GM23338 (cell line): Measurements from ENCODE around the gene ITGB3. TPM values are rescaled to one million over a fixed set of nuclear protein-coding genes. Genes with fewer than 3 reads are reported as not detected.

Source experiments
- ATAC-seq: fragments of 200-7000 bp; cut with Tn5 transposase; 3 replicates; pipeline ENCODE4 v1.9.1; 2020
- DNase-seq: peaks from one replicate; pipeline ENCODE4 v3.0.0-alpha.2; 2015; ENCODE audit warnings: low spot score
- H2AFZ ChIP-seq: fragments of 200-600 bp; sonication (generic); 2 replicates; pipeline ENCODE4 v1.8.0; 2016; ENCODE audit warnings: antibody characterized with exemption, mild to moderate bottlenecking, moderate library complexity
- H3F3A ChIP-seq: fragments of 200-600 bp; sonication (generic); replicated peaks from 2 replicates; pipeline ENCODE4 v1.8.0; 2017; ENCODE audit warnings: antibody characterized with exemption, mixed run types, low read depth
- H3K27ac ChIP-seq: fragments of 200-600 bp; sonication (generic); 2 replicates; pipeline ENCODE4 v1.6.1; 2016; ENCODE audit warnings: low read depth
- H3K27me3 ChIP-seq: fragments of 200-600 bp; sonication (generic); 2 replicates; pipeline ENCODE4 v1.8.0; 2016; ENCODE audit warnings: mild to moderate bottlenecking, mixed run types, moderate library complexity; ENCODE audit not compliant: insufficient read depth
- H3K36me3 ChIP-seq: fragments of 200-600 bp; sonication (generic); 2 replicates; pipeline ENCODE4 v1.8.0; 2016; ENCODE audit warnings: mild to moderate bottlenecking; ENCODE audit not compliant: insufficient read depth
- H3K4me1 ChIP-seq: fragments of 200-600 bp; sonication (generic); 2 replicates; pipeline ENCODE4 v1.8.0; 2016; ENCODE audit warnings: mild to moderate bottlenecking, moderate library complexity; ENCODE audit not compliant: insufficient read depth
- H3K4me2 ChIP-seq: fragments of 200-600 bp; sonication (generic); 2 replicates; pipeline ENCODE4 v1.7.1; 2017; ENCODE audit warnings: mixed run types
- H3K4me3 ChIP-seq: fragments of 200-600 bp; sonication (generic); 2 replicates; pipeline ENCODE4 v1.6.1; 2016; ENCODE audit warnings: mixed run types
- H3K79me2 ChIP-seq: fragments of 200-600 bp; sonication (generic); replicated peaks from 2 replicates; pipeline ENCODE4 v1.8.0; 2017; ENCODE audit warnings: mild to moderate bottlenecking; ENCODE audit not compliant: insufficient read depth
- H3K9me2 ChIP-seq: fragments of 200-600 bp; sonication (generic); 2 replicates; pipeline ENCODE4 v1.8.0; 2017; ENCODE audit not compliant: insufficient read depth
- H4K20me1 ChIP-seq: fragments of 200-600 bp; sonication (generic); replicated peaks from 2 replicates; pipeline ENCODE4 v1.8.0; 2017; ENCODE audit warnings: mild to moderate bottlenecking; ENCODE audit not compliant: insufficient read depth
- H3K27ac Mint-ChIP-seq: 2 replicates; pipeline ENCODE4 v1.8.0; 2020; ENCODE audit warnings: inconsistent platforms, mild to moderate bottlenecking, moderate library complexity, mixed read lengths
- H3K27me3 Mint-ChIP-seq: 3 replicates; pipeline ENCODE4 v1.8.0; 2022; ENCODE audit warnings: low read depth, mild to moderate bottlenecking, moderate library complexity, mixed read lengths, inconsistent platforms; ENCODE audit not compliant: insufficient read depth, poor library complexity
- H3K36me3 Mint-ChIP-seq: 3 replicates; pipeline ENCODE4 v1.8.0; 2021; ENCODE audit warnings: low read depth, mild to moderate bottlenecking, inconsistent platforms, moderate library complexity, mixed read lengths
- H3K4me1 Mint-ChIP-seq: 3 replicates; pipeline ENCODE4 v1.8.0; 2020; ENCODE audit warnings: mild to moderate bottlenecking, inconsistent platforms, mixed read lengths
- H3K4me3 Mint-ChIP-seq: 3 replicates; pipeline ENCODE4 v1.8.0; 2021; ENCODE audit warnings: moderate library complexity, mild to moderate bottlenecking, inconsistent platforms, mixed read lengths
- H3K9me3 Mint-ChIP-seq: 3 replicates; pipeline ENCODE4 v1.8.0; 2020; ENCODE audit warnings: moderate library complexity, mild to moderate bottlenecking, inconsistent platforms, mixed read lengths
- CREB1 ChIP-seq: fragments of 250-450 bp; sonication (Bioruptor Pico); IDR thresholded peaks from 2 replicates; pipeline ENCODE4 v1.5.0; 2020; ENCODE audit warnings: low read depth, mild to moderate bottlenecking, moderate library complexity
- CTCF ChIP-seq, 2 experiments: fragments of 200-600 bp in 1 of 2; sonication (generic) in 1 of 2; conservative IDR thresholded peaks; 2 replicates each; pipeline versions ENCODE4 v1.5.1 to v1.6.1; 2016 to 2017; ENCODE audit warnings: antibody characterized with exemption in 2 of 2, low read depth in 2 of 2, mild to moderate bottlenecking in 2 of 2, moderate library complexity in 1 of 2
- ETS1 ChIP-seq: IDR thresholded peaks from 2 replicates; pipeline ENCODE4 v1.6.1; 2016; ENCODE audit warnings: antibody characterized with exemption
- EZH2 ChIP-seq: fragments of 200-600 bp; sonication (generic); IDR thresholded peaks from one replicate; pipeline ENCODE4 v1.8.0; 2017; ENCODE audit warnings: antibody characterized with exemption, mild to moderate bottlenecking, low read depth; ENCODE audit not compliant: unreplicated experiment
- EZH2phosphoT487 ChIP-seq: fragments of 200-600 bp; sonication (generic); IDR thresholded peaks from one replicate; pipeline ENCODE4 v1.8.1; 2018; ENCODE audit warnings: antibody characterized with exemption; ENCODE audit not compliant: unreplicated experiment
- JUNB ChIP-seq: IDR thresholded peaks from one replicate; pipeline ENCODE4 v1.6.1; 2016; ENCODE audit warnings: antibody characterized with exemption; ENCODE audit not compliant: unreplicated experiment
- NANOG ChIP-seq: IDR thresholded peaks from 2 replicates; pipeline ENCODE4 v1.6.1; 2016; ENCODE audit warnings: antibody characterized with exemption, borderline replicate concordance
- POLR2AphosphoS5 ChIP-seq: IDR thresholded peaks from 2 replicates; pipeline ENCODE4 v1.6.1; 2016; ENCODE audit warnings: antibody characterized with exemption, low read depth
- REST ChIP-seq: IDR thresholded peaks from one replicate; pipeline ENCODE4 v1.6.1; 2018; ENCODE audit warnings: antibody characterized with exemption; ENCODE audit not compliant: unreplicated experiment
- STAT1 ChIP-seq: IDR thresholded peaks from one replicate; pipeline ENCODE4 v1.6.1; 2016; ENCODE audit warnings: antibody characterized with exemption; ENCODE audit not compliant: unreplicated experiment
- ZNF114 ChIP-seq: fragments of 250-450 bp; sonication (Bioruptor Pico); IDR thresholded peaks from 2 replicates; pipeline ENCODE4 v1.5.0; 2020; ENCODE audit warnings: mild to moderate bottlenecking, moderate library complexity
- ZNF331 ChIP-seq: fragments of 250-450 bp; sonication (Bioruptor Pico); IDR thresholded peaks from 2 replicates; pipeline ENCODE4 v1.5.0; 2020; ENCODE audit warnings: low read depth, mild to moderate bottlenecking, moderate library complexity
- ZNF462 ChIP-seq: fragments of 250-450 bp; sonication (Bioruptor Pico); IDR thresholded peaks from 2 replicates; pipeline ENCODE4 v1.5.0; 2020; ENCODE audit warnings: mild to moderate bottlenecking, moderate library complexity
- polyA plus RNA-seq: library from polyadenylated mRNA; unstranded; fragments of >200 nt; fragmentation: Nextera tagmentation; extraction: Ambion mirVana; gene quantifications from 2 replicates; pipeline ENCODE4 v1.2.1, GENCODE V29; 2016
- total RNA-seq: library from RNA; depleted of rRNA; stranded (reverse); fragments of >200 nt; shearing (Covaris generic); gene quantifications from 2 replicates; pipeline ENCODE4 v1.2.3, GENCODE V29; 2014

ITGB3 gene
- total and polyA plus RNA-seq, 2 experiments from 2014 or later: 0.52 TPM; not detected in 1

- H3F3A ChIP-seq: peaks cover 7% of the 10 kb centered on the region
- TF ChIP-seq ETS1 (no peak), JUNB (no peak), POLR2AphosphoS5 (no peak), REST (no peak), ZNF462 (CRISPR knock-in tag) (no peak), NANOG (no peak), CREB1 (CRISPR knock-in tag) (no peak), STAT1 (no peak), ZNF331 (CRISPR knock-in tag) (no peak), CTCF (conservative IDR thresholded peaks at IDR 0.05; ENCODE audit: low read depth in 2 of 2) (no peak), ZNF114 (CRISPR knock-in tag) (no peak), EZH2phosphoT487 (no peak), EZH2 (no peak)
- no peak overlapping the region for H3K27ac ChIP-seq
- H3K4me1 ChIP-seq: peaks cover 14% of the 10 kb centered on the region
- no peaks in the 10 kb centered on the region for H3K9me2 ChIP-seq
- peaks cover 15% of the 10 kb centered on the region for H3K9me3 Mint-ChIP-seq
- no peak overlapping the region; the same call in 2 of the 3 replicates for H3K4me3 Mint-ChIP-seq
- DNase-seq: no peak
- peaks cover 23% of the 10 kb centered on the region for H3K27me3 Mint-ChIP-seq
- H3K4me3 ChIP-seq: peak overlapping the region; percentile 71
- H3K36me3 ChIP-seq: no peaks in the 10 kb centered on the region; the same call in 1 of the 2 replicates
- H3K27ac Mint-ChIP-seq: no peak overlapping the region
- H3K27me3 ChIP-seq: peaks cover 25% of the 10 kb centered on the region
- peaks cover 12% of the 10 kb centered on the region; the same call in 2 of the 3 replicates for H3K4me1 Mint-ChIP-seq
- no peaks in the 10 kb centered on the region for H4K20me1 ChIP-seq
- no peak for ATAC-seq
- H3K36me3 Mint-ChIP-seq: peaks cover 8% of the 10 kb centered on the region; the same call in 2 of the 3 replicates
- H3K79me2 ChIP-seq: no peaks in the 10 kb centered on the region
- peak overlapping the region; percentile 85 for H3K4me2 ChIP-seq
- no peak overlapping the region for H2AFZ ChIP-seq
These were observed 71.5 kb downstream of the ITGB3 start for GRCh38 chr17:47325176-47325575.
